ENCODE measurements around the gene RRP1.

GRCh38 chr21:43755820-43756594, 33.4 kb upstream of the RRP1 start:
- TF ChIP-seq CTCF (conservative IDR thresholded peaks at IDR 0.05 in 1 of 2, IDR thresholded peaks at IDR 0.05 in 1 of 2; ENCODE audit: low read depth in 1 of 2, low read length in 2 of 2) (no peak), EZH2 (IDR thresholded peaks at IDR 0.05; ENCODE audit: low read length, missing control alignments) (no peak)

Measured in fibroblast of lung (primary cell).